HG03060 (cell line): ENCODE results near the gene TCEAL7.
"Not testable (repeated sequence)": the region's sequence is repeated elsewhere in the genome, so short reads cannot be mapped to it uniquely, and the experiment has no call there.

Experiments used
- ATAC-seq: cut with Tn5 transposase; IDR thresholded peaks from one replicate; pipeline ENCODE4 v1.9.1; 2021; ENCODE audit warnings: low read depth, moderate number of reproducible peaks; ENCODE audit not compliant: unreplicated experiment

Gene TCEAL7, protein sequence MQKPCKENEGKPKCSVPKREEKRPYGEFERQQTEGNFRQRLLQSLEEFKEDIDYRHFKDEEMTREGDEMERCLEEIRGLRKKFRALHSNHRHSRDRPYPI

DNA sequence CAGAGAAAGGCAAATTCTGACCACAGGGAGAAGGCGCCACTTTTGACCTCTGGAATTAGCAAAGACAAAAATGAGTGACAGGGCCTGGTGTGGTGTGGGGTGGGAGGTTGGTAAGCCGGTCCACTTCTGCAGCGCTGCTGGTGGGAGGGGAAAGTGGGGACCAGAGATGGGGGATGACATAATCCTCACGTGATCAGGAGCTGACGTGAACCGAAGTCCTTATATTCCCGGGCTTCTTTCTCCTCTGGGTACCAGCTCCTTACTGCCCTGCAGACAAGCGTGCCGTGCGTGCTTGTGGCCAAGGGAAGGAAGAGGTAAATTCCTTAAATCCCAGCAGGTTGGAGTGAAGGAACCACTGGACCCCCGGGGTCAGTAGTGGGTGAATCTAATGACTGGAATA, at the start of gene TCEAL7:
Gene TCEAL7 (plus strand): TSS at position 249 of the 400 bp plus-strand sequence. CDS start 1,165 bp downstream, outside the sequence.
- no peak for ATAC-seq

DNA sequence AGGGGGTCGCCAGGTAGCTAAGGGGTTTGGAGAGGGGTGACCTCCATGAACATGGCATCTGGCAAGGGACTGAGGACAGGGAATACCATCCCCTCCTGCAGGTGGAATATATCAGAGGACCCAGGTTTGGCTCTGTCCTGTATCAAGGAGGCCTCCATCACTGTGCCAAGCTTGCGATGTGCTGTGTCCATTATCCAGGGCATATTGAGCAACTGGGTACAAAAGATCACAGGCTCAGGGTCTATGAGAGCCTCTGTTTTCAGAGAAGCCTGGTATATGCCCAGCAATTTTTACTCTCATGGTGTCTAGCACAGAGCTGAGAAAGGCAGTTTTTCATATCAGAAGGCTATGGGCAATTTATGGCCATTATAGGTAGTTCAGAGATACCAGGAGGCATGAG, 36.9 kb upstream of the TCEAL7 start:
- no peak for ATAC-seq

DNA sequence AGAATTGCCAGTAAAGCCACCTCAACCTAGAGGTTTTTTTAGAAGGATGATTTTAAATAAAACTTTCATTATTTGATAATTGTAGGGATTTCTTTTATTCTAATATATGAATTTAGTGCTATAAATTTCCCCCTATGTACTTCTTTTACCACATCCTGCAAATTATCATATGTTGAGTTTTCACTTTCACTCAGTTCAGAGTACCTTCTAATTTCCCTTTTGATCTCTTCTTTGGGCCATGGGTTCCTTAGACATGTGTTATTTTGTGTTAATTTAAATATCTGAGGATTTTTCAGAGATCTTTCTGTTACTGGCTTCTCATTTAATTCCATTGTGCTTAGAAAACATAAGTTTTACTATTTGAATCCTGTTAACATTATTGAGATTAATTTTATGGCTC, 25.3 kb upstream of the TCEAL7 start:
- no peak for ATAC-seq

DNA sequence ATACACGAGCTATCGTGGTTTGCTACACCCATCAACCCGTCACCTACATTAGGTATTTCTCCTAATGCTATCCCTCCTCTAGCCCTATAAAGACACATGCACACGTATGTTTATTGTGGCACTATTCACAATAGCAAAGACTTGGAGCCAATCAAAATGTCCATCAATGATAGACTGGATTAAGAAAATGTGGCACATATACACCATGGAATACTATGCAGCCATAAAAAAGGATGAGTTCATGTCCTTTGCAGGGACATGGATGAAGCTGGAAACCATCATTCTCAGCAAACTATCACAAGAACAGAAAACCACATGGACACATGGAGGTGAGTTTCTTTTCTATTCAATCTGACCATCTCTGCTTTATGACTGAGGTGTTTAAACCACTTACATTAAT, 24.4 kb upstream of the TCEAL7 start:
- ATAC-seq: not testable (repeated sequence)

DNA sequence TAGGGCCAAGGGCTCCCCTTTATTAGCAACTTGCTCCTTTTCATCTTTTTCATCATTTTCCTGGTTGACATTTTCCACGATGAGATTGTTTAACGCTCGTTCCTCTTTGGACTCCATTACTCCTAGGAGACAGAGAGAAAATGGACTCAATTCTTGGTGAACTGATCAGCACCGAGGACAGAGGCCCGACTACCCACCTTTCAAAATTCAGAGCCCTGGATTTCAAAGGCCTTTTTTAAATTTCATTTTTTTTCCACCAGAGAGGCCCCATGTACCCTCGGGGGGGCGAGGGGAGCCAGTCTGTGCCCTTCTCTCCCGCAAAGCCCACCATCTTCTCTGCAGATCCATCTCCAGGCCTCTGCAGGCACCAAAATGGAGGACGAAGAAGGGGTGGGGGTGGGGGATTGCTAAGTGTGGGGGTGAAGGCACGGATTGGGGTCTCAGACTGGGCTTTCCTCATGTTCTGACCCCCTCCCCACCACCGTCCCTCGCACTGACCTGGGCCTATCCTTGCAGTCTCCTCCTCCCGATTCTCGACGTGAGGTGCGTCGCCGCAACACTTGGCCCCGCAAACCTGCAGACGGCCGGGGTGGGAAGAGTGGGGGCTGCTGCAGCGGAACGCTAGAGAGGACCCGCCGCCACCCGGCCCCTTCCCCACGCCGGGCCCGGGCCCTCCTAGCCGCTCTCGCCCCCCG, 20.0 kb upstream of the TCEAL7 start:
- ATAC-seq: no peak

DNA sequence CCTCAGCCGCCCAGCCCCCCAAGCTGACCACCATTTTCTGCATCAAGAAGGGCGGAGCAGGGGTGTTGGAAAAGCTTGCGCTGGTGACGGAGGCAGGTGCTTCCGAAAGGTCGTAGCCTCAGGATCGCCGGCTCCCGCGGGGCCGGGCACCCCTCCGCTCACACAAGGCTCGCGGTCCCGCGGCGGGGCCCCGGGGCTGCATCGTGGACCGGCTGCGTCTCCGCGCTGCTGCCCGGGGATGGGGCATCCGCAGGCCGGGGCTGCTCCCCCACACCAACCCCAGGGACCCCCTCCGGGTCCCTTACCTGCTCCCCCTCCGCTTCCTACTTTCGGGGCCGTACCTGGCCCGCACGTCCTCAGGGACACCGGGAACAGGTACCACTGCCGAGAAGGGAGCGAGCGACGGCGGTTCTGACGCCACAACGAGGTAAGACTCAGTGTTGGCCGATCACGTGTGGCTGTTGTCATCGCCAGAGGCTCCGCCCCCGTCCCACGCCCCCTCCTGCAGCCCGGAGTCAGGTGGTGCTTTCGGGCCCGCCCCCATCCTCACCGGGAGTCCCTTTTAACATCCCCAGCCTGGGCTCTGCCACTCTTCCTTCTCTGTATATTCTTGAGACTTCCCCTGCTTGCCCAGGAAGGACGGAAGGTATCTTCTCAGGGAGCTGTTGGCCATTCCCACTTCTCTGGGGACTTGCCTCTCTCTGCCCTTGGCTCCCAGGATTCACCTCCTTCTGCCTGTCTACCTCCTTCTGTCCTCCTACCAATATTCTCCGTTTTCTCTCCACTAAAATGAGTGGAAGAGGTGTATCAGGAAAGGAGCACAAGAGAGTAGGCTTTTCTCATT, 19.3 kb upstream of the TCEAL7 start, which contains the start of gene BEX2:
Gene BEX2 (minus strand): TSS at position 436 of the 844 bp plus-strand sequence. CDS start 1,014 bp downstream, outside the sequence.
- ATAC-seq: peak; percentile 88

DNA sequence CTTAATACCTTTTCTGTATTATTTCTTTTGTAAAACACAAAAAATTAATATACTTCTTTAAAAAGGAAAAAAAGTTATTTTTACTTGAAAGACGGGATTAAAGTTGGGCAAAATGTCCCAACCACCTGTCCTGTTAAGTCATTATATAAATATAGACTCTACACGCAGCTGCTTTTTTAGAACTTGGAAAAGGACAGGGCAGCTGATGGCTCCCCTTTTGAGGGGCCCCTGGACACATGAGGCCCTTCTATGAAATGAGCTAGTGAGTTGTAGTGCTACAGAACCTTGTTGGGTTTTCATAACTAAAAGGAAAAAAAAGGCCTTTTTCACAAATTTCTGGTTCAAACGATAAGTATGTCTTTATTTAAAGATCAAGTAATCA, 18.6 kb upstream of the TCEAL7 start:
- ATAC-seq: no peak

DNA sequence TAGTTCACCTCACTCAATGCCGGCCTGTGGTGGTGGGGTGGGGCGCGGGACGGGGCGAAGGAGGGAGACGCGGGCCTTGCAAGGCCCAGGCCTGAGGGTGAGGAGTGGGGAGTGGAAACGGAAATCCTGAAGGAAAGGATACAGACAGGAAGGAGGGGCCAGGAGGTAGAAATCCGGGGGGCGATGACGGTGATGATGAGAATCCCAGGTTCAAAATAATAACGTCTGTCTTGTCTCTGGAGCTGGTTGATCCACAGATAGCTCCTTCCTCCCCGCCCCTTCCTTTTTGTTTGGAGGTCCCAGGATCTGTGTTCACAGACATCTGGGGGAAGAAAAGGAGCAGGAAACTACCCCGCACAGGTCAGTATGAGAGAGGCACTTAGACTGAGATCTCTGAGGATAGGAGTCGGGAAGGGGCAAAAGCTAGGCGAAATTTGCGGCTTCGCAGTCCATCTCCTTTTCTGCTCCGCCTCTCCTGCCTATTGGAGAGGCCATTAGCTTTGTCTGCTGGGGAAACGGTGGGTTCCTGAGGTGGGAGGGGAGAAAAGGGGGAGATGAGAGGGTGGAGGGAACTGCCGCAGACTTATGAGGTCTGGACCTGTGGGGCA, 746 bp downstream of the TCEAL7 start:
- ATAC-seq: no peak

DNA sequence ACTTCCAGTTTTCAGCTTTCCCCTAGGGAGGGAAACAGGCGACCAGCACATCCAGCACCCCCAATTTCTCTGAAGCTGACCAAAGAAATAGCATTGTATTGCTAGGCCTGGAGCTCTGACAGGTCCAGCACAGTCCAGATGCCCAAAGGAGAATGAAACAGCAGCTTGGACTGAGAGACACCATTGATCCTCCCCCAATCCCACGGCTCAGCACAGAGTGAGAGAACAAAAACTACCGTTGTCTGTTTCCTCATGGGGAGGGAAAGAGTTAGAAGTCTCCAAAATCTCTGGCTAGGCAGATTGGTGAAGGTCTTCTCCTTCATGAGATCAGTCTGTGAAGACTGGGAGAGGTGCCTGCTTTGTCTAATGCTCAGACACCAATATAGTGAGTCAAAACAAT, 8.6 kb downstream of the TCEAL7 start:
- no peak for ATAC-seq

DNA sequence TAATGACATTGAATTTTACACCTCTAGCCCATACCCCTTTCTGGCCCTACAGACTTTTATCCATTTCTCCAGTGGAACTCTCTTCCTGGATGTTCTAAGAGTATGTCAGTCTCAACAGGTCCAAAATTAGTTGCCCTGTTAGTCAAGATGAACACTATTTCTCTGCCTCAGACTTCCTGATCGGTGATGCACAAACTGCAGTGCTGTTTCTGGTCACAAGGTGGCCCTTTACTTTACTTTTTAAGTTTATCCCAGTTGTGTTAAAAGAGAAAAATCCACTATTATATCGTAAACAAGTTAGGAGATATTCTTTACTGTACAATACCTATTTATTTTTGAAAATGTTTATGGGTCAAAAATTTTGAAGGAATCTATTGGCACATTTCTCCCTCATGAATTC, 13.1 kb downstream of the TCEAL7 start:
- no peak for ATAC-seq

DNA sequence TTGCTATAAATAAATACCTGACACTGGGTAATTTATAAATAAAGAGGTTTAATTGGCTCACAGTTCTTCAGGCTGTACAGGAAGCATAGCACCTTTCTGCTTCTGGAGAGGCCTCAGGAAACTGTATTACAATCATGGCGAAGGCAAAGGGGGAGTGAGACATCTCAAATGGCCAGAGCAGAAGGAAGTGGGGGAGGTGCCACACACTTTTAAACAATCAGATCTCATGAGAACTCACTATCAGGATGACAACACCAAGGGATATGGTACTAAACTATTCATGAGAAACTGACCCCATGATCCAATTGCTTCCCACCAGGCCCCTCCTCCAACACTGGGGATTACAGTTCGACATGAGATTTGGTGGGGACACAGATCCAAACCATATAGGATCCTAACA, 14.6 kb downstream of the TCEAL7 start:
- no peak for ATAC-seq

DNA sequence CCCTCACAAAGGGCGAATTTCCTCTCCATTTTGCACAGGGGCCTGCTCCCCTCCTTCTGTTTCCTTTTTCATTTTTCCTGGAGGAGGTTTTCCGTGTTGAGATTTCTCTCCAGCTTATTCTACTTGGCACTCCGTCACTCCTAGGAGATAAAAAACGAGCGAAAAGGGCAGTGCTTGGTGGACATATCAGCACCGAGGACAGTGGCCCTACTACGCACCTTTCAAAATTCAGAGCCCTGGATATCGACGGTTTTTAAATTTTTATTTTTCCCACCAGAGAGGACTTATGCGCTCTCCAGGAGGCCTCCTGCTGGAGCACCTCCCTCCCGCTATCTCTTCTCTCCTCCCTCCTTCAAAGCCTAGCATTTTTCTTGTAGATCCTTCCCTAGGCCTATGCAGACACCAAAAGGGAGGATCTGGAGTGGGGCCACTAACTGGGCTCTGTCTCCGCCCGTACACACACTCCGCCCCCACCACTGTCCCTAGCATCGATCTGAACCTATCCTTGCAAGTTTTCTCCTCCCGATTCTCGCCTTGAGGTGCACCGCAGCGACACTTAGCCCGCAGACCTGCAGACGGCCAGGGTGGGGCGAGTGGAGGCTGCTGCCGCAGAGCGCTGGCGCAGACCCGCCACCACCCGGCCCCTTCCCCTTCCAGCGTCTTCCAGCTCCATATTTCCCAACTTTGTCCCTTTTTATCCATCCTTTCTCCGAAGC, 17.8 kb downstream of the TCEAL7 start:
- ATAC-seq: no peak

DNA sequence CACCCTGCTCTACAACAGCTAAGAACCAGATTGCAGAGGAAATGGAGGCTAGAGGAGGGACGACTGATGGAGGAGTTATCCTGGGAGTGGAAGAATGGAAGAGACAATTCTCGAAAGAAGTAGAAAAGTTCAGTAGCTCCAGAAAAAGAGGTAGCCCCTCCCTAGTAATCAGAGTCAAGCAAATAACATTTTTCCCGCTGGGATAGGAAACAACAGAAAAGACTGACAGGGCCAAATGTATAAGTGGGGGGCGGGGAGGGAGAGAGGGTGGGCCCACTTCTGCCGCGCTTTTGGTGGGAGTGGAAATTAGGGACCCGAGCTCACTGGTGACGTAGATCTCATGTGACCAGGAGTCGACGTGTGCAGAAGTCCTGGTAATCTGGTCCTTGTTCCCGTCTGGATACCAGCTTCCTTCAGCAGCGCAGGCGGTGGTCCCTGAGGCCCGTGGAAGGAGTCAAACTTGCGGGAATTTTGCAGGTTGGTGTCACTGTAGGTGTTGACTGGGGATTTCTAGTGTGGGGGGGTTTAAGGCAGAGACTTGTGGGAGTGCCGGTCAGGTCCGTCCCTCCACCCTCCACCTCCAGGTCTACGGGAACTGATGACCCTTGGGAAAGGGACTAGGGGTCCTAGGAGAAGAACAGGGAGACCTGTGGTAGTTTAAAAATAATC, 26.2 kb downstream of the TCEAL7 start, which contains the start of gene TCEAL9:
Gene TCEAL9 (plus strand): TSS at position 377 of the 669 bp plus-strand sequence. CDS start 1,179 bp downstream, outside the sequence.
- no peak for ATAC-seq

DNA sequence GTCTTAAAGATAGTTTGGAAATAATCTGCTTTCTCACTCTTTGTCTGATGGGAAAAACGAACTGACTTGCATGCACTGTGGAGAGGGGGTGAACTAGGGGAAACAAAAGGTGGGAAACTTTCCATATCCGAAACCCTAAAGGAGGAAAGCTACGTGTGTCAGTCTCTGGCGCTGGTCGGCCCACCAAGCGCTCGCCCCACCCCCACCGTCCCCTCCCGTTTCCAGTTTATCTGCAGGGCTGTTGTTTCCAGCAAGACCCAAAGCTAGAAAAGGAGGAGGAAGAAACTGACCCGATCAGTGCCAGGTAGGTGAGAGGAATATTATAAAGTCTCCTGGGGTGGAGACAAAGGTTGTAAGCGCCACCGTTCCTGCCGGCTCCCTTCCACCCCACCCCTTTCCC, 26.8 kb downstream of the TCEAL7 start:
- no peak for ATAC-seq

DNA sequence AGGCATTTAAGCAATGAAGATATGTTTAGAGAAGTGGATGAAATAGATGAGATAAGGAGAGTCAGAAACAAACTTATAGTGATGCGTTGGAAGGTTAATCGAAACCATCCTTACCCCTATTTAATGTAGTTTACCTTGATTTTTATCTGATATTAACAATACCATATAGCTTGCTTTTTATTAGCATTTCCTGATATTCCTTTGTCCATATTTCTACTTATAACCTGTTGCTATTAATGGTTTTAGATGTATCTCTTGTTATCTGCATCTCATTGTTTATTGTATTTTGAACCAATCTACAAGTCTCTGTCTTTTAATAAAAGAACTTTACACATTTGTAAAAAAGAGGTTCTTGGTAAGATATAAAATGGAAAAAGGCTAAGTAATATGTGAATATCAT, 27.8 kb downstream of the TCEAL7 start:
- no peak for ATAC-seq

DNA sequence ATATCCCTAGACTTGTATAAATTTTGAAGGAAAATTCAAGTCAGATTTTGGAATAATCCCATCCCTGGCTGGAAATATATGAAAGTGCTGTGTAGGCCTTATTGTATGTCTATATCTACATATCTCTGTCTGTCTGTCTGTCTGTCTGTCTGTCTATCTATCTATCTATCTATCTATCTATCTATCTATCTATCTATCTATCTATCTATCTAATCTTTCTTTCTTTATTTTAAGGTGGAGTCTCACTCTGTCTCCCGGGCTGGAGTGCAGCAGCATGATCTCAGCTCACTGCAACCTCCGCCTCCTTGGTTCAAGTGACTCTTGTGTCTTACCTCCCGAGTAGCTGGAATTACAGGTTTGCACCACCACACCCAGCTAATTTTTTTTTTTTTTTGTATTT, 29.6 kb downstream of the TCEAL7 start:
- ATAC-seq: not testable (repeated sequence)

DNA sequence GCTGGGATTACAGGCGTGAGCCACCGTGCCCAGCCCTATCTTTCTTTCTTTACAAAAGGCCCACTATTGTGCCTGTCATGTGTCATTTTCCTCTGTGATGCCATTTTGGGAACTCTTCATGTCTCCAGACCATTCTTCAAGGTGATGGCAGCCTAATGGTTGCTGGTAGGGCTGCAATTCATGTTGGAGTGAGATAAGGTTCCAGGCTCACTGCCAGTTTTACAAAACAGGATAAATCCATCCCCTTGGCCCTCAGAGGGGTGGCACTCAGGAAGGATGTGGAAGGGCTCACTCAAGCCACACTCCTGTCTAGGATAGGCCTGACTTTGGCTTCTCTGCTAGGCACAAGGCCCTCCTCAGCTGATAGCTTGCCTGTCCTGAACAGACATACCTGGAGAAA, 30.1 kb downstream of the TCEAL7 start:
- no peak for ATAC-seq

DNA sequence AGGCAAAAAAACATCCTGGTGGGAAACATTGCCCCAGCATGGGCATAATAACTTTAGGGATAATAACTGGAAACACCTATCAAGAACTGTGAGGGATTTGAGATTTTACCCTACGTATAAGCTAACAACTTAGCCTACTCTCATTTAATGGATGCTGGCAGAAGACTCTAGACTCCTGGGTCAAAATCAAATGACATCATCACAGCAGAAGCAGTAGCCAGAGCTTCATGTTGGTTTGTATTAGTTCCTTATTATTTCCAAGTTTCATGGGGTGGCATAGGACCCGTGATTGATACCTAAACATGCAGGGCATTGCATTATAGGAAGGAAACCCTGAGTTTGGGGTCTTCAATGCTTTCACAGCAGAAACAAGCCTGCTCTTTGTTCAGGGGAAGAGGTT, 30.9 kb downstream of the TCEAL7 start:
- no peak for ATAC-seq

DNA sequence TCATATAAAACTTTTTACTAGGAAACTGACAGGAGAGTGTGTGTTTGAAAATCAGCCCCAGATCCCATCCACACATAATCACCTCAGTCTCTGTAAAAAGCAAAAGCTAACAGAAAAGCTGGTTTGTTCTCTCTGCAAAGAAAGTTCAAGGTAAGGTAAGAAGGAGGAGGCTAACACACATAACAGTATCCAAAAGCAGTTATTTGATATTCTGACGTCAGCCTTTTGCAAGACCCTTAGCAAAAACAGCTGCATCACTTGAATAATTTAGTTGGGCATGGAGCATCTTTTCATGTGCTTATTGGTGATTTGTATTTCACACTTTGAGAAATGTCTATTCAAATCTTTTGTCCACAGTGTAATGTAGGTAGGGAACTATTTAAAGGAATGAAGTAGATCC, 31.8 kb downstream of the TCEAL7 start:
- no peak for ATAC-seq

DNA sequence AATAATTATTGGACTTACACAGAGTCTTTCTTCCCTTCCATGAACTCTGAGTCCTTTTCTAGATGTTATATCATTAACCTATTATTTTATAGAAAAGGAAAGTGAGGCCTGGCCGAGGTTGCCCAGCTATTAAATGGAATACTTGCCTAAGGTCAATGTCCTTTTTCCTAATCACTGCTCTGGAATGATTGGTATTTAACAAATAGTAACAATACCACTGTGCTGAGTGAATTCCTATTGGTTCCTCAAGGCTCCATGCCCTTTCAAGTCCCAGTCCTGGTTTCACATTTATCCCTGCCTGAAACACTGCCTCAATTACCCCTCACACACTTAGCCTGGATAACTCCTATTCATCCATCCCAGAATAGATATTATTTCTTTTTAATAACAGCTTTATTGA, 32.4 kb downstream of the TCEAL7 start:
- ATAC-seq: no peak
